Keratinocyte (primary cell): ENCODE data around the gene PNLDC1. TPM values are rescaled to one million over a fixed set of nuclear protein-coding genes. Genes with fewer than 3 reads are reported as not detected.

ENCODE experiments used
- DNase-seq: peaks from one replicate; pipeline ENCODE4 v3.0.0-alpha.2; 2011; ENCODE audit warnings: low read depth, missing footprints, low spot score
- FAIRE-seq: peaks from 2 replicates; lab custom pipeline; 2011; peaks lifted over from hg19 to GRCh38; lab: Jason Lieb, UNC
- H2AFZ ChIP-seq: 2 replicates; pipeline ENCODE4 v1.6.0; 2012; ENCODE audit warnings: low read length, control low read depth, inconsistent platforms; ENCODE audit not compliant: control insufficient read depth
- H3K27ac ChIP-seq: 2 replicates; pipeline ENCODE4 v1.5.1; 2011; ENCODE audit warnings: low read length; ENCODE audit not compliant: control insufficient read depth, insufficient read depth
- H3K27me3 ChIP-seq: 3 replicates; pipeline ENCODE4 v1.6.0; 2011; ENCODE audit warnings: low read length; ENCODE audit not compliant: control insufficient read depth, insufficient read depth; ENCODE audit errors: extremely low read depth
- H3K36me3 ChIP-seq, 2 experiments: 2 replicates in 1 of 2; 3 replicates in 1 of 2; pipeline ENCODE4 v1.5.1; 2011; ENCODE audit warnings: low read length in 2 of 2, mild to moderate bottlenecking in 1 of 2; ENCODE audit not compliant: control insufficient read depth in 2 of 2, insufficient read depth in 2 of 2; ENCODE audit errors: extremely low read depth in 1 of 2
- H3K4me1 ChIP-seq: 3 replicates; pipeline ENCODE4 v1.5.1; 2011; ENCODE audit warnings: low read length; ENCODE audit not compliant: control insufficient read depth, insufficient read depth; ENCODE audit errors: extremely low read depth
- H3K4me2 ChIP-seq: 3 replicates; pipeline ENCODE4 v1.6.0; 2011; ENCODE audit warnings: low read depth, low read length; ENCODE audit not compliant: control insufficient read depth, insufficient read depth; ENCODE audit errors: extremely low read depth
- H3K4me3 ChIP-seq, 3 experiments: fragments of 200-600 bp in 1 of 3; sonication (generic) in 1 of 3; 2 replicates in 2 of 3; 3 replicates in 1 of 3; pipeline ENCODE4 v1.5.1; 2011 to 2016; ENCODE audit warnings: low read length in 3 of 3, mild to moderate bottlenecking in 3 of 3, control low read depth in 2 of 3, inconsistent platforms in 1 of 3, low read depth in 1 of 3, mixed read lengths in 1 of 3, mixed run types in 1 of 3, moderate library complexity in 1 of 3; ENCODE audit not compliant: control insufficient read depth in 2 of 3, insufficient read depth in 2 of 3; ENCODE audit errors: extremely low read depth in 1 of 3
- H3K79me2 ChIP-seq: 2 replicates; pipeline ENCODE4 v1.6.0; 2012; ENCODE audit warnings: low read length; ENCODE audit not compliant: control insufficient read depth, insufficient read depth
- H3K9ac ChIP-seq: 3 replicates; pipeline ENCODE4 v1.6.0; 2011; ENCODE audit warnings: low read length; ENCODE audit not compliant: control insufficient read depth, insufficient read depth; ENCODE audit errors: extremely low read depth
- H3K9me1 ChIP-seq: 3 replicates; pipeline ENCODE4 v1.6.0; 2011; ENCODE audit warnings: low read length; ENCODE audit not compliant: control insufficient read depth, insufficient read depth; ENCODE audit errors: extremely low read depth
- H3K9me3 ChIP-seq: 2 replicates; pipeline ENCODE4 v1.5.1; 2012; ENCODE audit warnings: low read depth, low read length; ENCODE audit not compliant: control insufficient read depth
- H4K20me1 ChIP-seq: 3 replicates; pipeline ENCODE4 v1.6.0; 2011; ENCODE audit warnings: low read length; ENCODE audit not compliant: control insufficient read depth, insufficient read depth; ENCODE audit errors: extremely low read depth
- EZH2 ChIP-seq: IDR thresholded peaks from one replicate; pipeline ENCODE4 v1.6.1; 2012; ENCODE audit warnings: inconsistent platforms, mild to moderate bottlenecking, low read length, moderate library complexity
- dilution Hi-C: fragments of 300-500 bp; cut with MboI; formaldehyde crosslinking; loops from one replicate; pipeline ENCODE4 v1.7.0; 2020; ENCODE audit warnings: low sequenced_read_pairs; ENCODE audit not compliant: extremely low pct_ligation_motif_present
- polyA plus RNA-seq, 5 experiments: library from polyadenylated mRNA; depleted of rRNA in 3 of 5; stranded (reverse) in 3 of 5; stranded (forward) in 1 of 5; unstranded in 1 of 5; fragments of >200 nt; gene quantifications; 1 replicate in 1 of 5; 2 replicates in 3 of 5; 3 replicates in 1 of 5; pipeline versions ENCODE4 v1.2.1 to v1.2.3, GENCODE V29; 2011 to 2012; ENCODE audit warnings: missing spikeins in 2 of 5, low read depth in 1 of 5, low replicate concordance in 1 of 5
- TF ChIP-seq, protein P1 (sequence below), 3 experiments: IDR thresholded peaks in 1 of 3; conservative IDR thresholded peaks in 1 of 3; optimal IDR thresholded peaks in 1 of 3; 2 replicates in 2 of 3; 3 replicates in 1 of 3; pipeline versions ENCODE3 to v1.5.1; 2011; ENCODE audit warnings: low read length in 3 of 3, mild to moderate bottlenecking in 3 of 3, moderate library complexity in 2 of 3, control low read depth in 1 of 3, inconsistent platforms in 1 of 3; ENCODE audit not compliant: insufficient read depth in 2 of 3; ENCODE audit errors: extremely low read depth in 1 of 3

Gene PNLDC1
- polyA plus RNA-seq, 1 donor (not counting 4 experiments of a cell fraction or from before 2014, with no cell fraction given), result 0.14 TPM

DNA sequence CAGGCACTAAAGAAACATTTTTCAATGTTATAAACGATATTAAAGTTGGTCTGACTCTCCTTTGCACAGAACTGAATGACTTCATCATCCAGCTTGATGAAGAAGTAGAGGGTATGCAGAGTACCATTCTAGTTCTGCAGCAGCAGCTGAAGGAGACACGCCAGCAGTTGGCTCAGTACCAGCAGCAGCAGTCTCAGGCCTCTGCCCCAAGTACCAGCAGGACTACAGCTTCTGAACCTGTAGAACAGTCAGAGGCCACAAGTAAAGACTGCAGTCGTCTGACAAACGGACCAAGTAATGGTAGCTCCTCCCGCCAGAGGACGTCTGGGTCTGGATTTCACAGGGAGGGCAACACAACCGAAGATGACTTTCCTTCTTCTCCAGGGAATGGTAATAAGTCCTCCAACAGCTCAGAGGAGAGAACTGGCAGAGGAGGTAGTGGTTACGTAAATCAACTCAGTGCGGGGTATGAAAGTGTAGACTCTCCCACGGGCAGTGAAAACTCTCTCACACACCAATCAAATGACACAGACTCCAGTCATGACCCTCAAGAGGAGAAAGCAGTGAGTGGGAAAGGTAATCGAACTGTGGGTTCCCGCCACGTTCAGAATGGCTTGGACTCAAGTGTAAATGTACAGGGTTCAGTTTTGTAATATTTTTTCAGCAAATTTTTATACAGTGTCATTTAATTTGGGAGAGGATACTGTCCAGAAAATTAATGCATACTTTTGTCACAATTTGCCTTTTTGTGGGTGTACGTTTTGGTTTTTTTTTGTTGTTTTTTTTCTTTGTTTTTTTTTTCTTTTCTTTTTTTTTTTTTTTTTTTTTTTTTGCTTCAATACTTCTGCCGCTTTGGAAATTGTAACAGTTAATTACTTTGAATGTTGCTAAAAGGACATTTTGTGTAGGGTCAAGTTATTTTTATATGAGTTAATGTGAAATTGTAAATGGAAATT, 44.8 kb upstream of the PNLDC1 start:
- no peaks in the 10 kb centered on the region for H3K9me1 ChIP-seq
- H3K9me3 ChIP-seq, result no peaks in the 10 kb centered on the region
- dilution Hi-C loops, result no loop called here
- no peak overlapping the region for H2AFZ ChIP-seq
- H4K20me1 ChIP-seq, result no peaks in the 10 kb centered on the region
- no peak overlapping the region for H3K9ac ChIP-seq
- H3K4me3 ChIP-seq, result no peak overlapping the region
- DNase-seq (no peak), FAIRE-seq (no peak)
- peaks cover 9% of the 10 kb centered on the region for H3K4me1 ChIP-seq
- no peaks in the 10 kb centered on the region for H3K27me3 ChIP-seq
- peaks cover 19 to 34% of the 10 kb centered on the region in 2 experiments for H3K36me3 ChIP-seq
- TF ChIP-seq EZH2, result no peak
- TF ChIP-seq, protein P1, sequence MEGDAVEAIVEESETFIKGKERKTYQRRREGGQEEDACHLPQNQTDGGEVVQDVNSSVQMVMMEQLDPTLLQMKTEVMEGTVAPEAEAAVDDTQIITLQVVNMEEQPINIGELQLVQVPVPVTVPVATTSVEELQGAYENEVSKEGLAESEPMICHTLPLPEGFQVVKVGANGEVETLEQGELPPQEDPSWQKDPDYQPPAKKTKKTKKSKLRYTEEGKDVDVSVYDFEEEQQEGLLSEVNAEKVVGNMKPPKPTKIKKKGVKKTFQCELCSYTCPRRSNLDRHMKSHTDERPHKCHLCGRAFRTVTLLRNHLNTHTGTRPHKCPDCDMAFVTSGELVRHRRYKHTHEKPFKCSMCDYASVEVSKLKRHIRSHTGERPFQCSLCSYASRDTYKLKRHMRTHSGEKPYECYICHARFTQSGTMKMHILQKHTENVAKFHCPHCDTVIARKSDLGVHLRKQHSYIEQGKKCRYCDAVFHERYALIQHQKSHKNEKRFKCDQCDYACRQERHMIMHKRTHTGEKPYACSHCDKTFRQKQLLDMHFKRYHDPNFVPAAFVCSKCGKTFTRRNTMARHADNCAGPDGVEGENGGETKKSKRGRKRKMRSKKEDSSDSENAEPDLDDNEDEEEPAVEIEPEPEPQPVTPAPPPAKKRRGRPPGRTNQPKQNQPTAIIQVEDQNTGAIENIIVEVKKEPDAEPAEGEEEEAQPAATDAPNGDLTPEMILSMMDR (optimal IDR thresholded peaks at IDR 0.05 in 1 of 3, IDR thresholded peaks at IDR 0.05 in 1 of 3, conservative IDR thresholded peaks at IDR 0.05 in 1 of 3; ENCODE audit: extremely low read depth in 1 of 3, insufficient read depth in 2 of 3, low read length in 3 of 3), result no peak
- peaks cover 6% of the 10 kb centered on the region for H3K79me2 ChIP-seq
- no peak overlapping the region for H3K27ac ChIP-seq
- H3K4me2 ChIP-seq, result no peak overlapping the region

DNA sequence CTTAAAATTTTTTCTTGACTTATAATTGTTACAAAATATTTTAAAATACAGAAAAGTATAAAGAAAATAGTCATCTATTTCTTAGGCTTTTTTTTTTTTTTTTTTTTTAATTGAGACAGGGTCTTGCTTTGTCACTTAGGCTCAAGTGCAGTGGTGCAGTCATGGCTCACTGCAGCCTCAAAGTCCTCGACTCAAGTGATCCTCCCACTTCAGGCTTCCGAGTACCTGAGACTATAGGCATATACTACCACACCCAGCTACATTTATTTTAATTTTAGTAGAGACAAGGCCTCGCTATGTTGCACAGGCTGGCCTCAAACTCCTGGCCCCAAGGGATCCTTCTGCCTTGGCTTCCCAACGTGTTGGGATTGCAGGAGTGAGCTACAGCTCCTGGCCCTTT, 43.6 kb upstream of the PNLDC1 start:
- DNase-seq (no peak), FAIRE-seq (no peak)
- H3K9me3 ChIP-seq, result no peaks in the 10 kb centered on the region
- no peaks in the 10 kb centered on the region for H4K20me1 ChIP-seq
- TF ChIP-seq EZH2, result no peak
- TF ChIP-seq, protein P1 (optimal IDR thresholded peaks at IDR 0.05 in 1 of 3, IDR thresholded peaks at IDR 0.05 in 1 of 3, conservative IDR thresholded peaks at IDR 0.05 in 1 of 3; ENCODE audit: extremely low read depth in 1 of 3, insufficient read depth in 2 of 3, low read length in 3 of 3), result no peak
- peaks cover 17 to 29% of the 10 kb centered on the region in 2 experiments for H3K36me3 ChIP-seq
- H3K9ac ChIP-seq, result no peak overlapping the region
- H3K4me1 ChIP-seq, result peaks cover 20% of the 10 kb centered on the region
- no peaks in the 10 kb centered on the region for H3K27me3 ChIP-seq
- no peak overlapping the region for H3K27ac ChIP-seq
- H3K4me3 ChIP-seq, result no peak overlapping the region
- no peak overlapping the region for H3K4me2 ChIP-seq
- H3K9me1 ChIP-seq, result no peaks in the 10 kb centered on the region
- dilution Hi-C loops, result no loop called here
- peaks cover 6% of the 10 kb centered on the region for H3K79me2 ChIP-seq
- H2AFZ ChIP-seq, result no peak overlapping the region
